ENCODE data around the gene DYSF.

The DYSF gene

GRCh38 chr2:71669628-71670429 lies 216.5 kb downstream of the DYSF start:
- H3K36me3 Mint-ChIP-seq (ENCODE audit: low read depth), result no peaks in the 10 kb centered on the region
- no peak overlapping the region for H3K27ac Mint-ChIP-seq
- no peak overlapping the region for H3K4me3 Mint-ChIP-seq

GRCh38 chr2:71670430-71670795 lies 217.1 kb downstream of the DYSF start:
- Mint-ChIP-seq H3K4me3 (no peak overlapping the region), H3K36me3 (ENCODE audit: low read depth) (no peaks in the 10 kb centered on the region), H3K27me3 (ENCODE audit: low read depth, poor library complexity) (peaks cover 24% of the 10 kb centered on the region), H3K27ac (no peak overlapping the region), H3K9me3 (no peaks in the 10 kb centered on the region), H3K4me1 (peaks cover 31% of the 10 kb centered on the region)
- TF ChIP-seq, protein P1, sequence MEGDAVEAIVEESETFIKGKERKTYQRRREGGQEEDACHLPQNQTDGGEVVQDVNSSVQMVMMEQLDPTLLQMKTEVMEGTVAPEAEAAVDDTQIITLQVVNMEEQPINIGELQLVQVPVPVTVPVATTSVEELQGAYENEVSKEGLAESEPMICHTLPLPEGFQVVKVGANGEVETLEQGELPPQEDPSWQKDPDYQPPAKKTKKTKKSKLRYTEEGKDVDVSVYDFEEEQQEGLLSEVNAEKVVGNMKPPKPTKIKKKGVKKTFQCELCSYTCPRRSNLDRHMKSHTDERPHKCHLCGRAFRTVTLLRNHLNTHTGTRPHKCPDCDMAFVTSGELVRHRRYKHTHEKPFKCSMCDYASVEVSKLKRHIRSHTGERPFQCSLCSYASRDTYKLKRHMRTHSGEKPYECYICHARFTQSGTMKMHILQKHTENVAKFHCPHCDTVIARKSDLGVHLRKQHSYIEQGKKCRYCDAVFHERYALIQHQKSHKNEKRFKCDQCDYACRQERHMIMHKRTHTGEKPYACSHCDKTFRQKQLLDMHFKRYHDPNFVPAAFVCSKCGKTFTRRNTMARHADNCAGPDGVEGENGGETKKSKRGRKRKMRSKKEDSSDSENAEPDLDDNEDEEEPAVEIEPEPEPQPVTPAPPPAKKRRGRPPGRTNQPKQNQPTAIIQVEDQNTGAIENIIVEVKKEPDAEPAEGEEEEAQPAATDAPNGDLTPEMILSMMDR (IDR thresholded peaks at IDR 0.05), result no peak
- no peak for DNase-seq

More at GRCh38 chr2:71669628-71670429, 216.5 kb downstream of the DYSF start:
- Mint-ChIP-seq H3K9me3 (no peaks in the 10 kb centered on the region), H3K4me1 (peaks cover 31% of the 10 kb centered on the region), H3K27me3 (ENCODE audit: low read depth, poor library complexity) (peaks cover 24% of the 10 kb centered on the region)
- TF ChIP-seq, protein P1 (IDR thresholded peaks at IDR 0.05), result no peak
- no peak for DNase-seq

GRCh38 chr2:71671203-71671854 lies 218.0 kb downstream of the DYSF start:
- no peaks in the 10 kb centered on the region for H3K36me3 Mint-ChIP-seq (ENCODE audit: low read depth)
- TF ChIP-seq, protein P1 (IDR thresholded peaks at IDR 0.05), result no peak
- peaks cover 26% of the 10 kb centered on the region for H3K4me1 Mint-ChIP-seq
- peaks cover 24% of the 10 kb centered on the region for H3K27me3 Mint-ChIP-seq (ENCODE audit: low read depth, poor library complexity)
- no peak overlapping the region for H3K27ac Mint-ChIP-seq
- no peak overlapping the region for H3K4me3 Mint-ChIP-seq
- H3K9me3 Mint-ChIP-seq, result no peaks in the 10 kb centered on the region
- DNase-seq, result no peak

DNA sequence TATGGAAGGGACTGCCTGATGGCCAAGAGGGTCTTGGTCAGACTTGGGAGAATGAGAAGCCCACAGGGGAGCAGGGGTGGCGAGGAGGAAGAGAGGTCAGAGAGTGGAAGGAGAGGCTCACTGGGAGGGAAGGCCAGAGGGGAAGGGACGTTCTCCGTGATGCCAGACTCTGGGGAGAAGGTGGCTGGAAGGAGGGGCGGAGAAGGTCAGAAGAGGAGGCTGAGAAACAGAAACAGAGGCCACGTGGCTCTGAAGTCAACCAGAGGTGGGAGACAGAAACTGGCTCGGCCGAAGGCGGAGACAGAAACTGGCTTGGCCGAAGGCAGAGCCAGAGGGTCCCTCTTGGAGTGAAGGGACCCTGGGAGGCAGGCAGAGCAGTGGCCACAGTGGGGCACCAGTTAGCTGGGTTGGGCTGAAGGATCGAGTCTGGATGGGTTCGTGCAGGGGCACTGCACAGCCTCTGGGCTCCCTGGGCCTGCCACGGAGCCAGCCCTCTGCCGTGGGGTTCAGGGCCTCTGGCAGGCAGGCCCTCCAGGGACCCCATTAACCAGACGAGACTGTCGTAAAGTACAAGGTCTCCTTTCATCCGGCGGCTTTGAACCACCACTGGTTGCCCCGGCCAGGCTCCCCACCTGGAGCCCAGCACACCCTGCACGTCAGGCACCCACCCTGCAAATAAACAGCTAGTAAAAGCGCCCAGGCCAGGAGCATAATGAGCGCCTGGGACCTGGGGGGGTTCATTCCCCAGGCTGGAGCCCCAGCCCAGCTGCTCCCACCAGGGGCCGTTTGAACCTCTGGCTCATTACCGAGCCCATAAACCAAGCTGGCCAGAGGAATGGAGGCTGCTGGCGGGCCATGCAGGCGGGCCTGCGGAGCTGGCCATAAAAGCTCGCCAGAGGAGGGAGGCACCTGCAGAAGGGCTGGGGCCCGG lies 218.8 kb downstream of the DYSF start:
- Mint-ChIP-seq H3K36me3 (ENCODE audit: low read depth) (no peaks in the 10 kb centered on the region), H3K27ac (no peak overlapping the region), H3K27me3 (ENCODE audit: low read depth, poor library complexity) (peaks cover 24% of the 10 kb centered on the region), H3K9me3 (no peaks in the 10 kb centered on the region), H3K4me1 (peaks cover 26% of the 10 kb centered on the region), H3K4me3 (no peak overlapping the region)
- TF ChIP-seq, protein P1 (IDR thresholded peaks at IDR 0.05), result peak; percentile 35
- DNase-seq, result peak; percentile 44

DNA sequence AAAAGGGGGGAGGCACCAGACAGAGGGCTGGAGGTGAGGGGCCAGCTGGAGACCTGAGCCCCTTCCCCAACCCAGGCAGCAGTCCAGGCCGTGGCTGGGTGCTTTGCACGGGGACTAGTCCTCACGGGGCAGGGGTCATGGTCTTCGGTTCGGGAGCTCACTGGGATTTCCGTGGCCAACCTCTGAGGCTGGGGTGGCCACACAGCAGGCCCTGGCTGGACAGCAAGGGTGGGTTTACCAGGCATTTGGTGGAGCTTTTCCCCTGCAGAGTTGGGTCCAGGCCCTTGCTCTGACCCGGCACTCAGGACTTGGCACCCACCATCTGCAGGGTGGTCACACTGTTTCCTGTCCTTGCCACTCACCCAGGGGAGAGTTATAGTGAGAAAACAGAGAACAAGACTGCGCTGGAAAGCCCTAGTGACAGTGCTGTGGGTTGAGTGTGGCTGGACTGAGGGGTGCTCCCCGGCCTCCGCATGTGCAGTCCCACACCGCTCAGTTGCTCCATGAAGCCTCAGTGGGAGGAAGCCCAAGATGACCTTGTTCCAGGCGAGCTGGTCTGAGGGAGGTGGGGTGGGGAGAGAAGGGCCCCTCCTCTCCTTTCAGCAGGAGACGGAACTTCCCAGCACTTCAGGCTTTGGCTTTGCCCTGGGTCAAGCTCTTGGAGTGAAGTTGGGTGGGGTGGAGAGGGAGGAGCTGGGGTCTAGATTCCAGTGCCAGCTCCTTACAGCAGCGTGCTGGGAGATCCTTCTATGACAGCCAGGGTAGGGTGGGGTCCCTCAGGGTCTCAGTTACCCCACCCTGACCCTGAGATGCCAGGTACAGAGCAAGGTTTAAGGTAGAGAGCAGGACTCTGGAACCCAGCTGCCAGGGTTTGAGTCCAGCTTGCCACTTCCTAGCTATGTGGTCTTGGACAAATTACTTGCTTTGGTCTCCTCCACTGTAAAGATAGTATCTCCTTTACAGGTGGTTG lies 219.8 kb downstream of the DYSF start:
- no peaks in the 10 kb centered on the region for H3K9me3 Mint-ChIP-seq
- H3K27ac Mint-ChIP-seq, result no peak overlapping the region
- no peak for DNase-seq
- H3K27me3 Mint-ChIP-seq (ENCODE audit: low read depth, poor library complexity), result peaks cover 24% of the 10 kb centered on the region
- H3K36me3 Mint-ChIP-seq (ENCODE audit: low read depth), result no peaks in the 10 kb centered on the region
- H3K4me1 Mint-ChIP-seq, result peaks cover 26% of the 10 kb centered on the region
- TF ChIP-seq, protein P1 (IDR thresholded peaks at IDR 0.05), result no peak
- no peak overlapping the region for H3K4me3 Mint-ChIP-seq
